ENCODE measurements around the gene NXPH3. TPM values are rescaled to one million over a fixed set of nuclear protein-coding genes. Genes with fewer than 3 reads are reported as not detected.

NXPH3 gene
- polyA plus RNA-seq, 4 donors: 0.92 to 1.1 (median 1.0) TPM

DNA sequence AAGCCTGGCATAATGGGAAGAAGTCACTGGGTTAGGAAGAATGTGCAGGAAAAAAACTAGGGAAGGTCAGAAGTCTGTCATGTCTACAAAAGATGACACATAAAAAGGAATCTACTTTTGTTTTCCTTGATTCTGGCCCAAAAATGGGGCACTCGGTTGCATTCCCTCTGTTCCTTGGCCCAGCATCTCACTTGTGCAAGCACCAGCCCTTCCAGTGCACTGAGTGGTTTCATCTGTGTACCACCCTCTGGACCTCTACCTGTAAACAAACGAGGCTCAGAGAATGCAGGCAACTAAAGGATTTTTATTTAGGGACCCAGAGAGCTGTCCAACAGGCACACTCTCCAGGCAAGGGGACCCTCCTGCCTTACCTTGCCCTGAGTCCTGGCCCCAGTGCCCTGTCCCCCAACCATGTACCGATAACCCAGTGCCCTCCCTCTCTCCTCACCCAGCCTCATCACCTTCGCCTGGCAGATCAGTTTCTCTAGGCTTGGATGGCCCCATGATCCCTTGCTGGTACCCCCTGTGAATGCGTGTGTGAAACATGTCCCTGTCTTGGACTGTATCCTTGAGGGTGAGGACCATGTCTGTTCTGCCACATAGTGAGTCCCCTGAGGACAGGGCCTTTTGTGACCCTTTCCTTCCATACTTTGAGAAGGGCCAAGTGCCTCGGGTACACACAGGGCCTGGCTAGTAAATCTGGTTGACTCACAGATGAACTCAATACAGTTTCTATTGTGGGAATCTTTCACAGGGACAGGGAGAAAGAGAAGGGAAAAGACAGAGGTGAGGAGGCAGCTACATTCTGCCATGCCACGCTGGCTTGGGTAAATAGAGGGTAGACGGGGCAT is 13.3 kb downstream of the NXPH3 start:
- no peak for DNase-seq (ENCODE audit: low read depth in 4 of 4, low spot score in 3 of 4)

- DNase-seq (ENCODE audit: low read depth in 4 of 4, low spot score in 3 of 4): no peak
These were observed 13.9 kb downstream of the NXPH3 start for GRCh38 chr17:49589577-49589927.

DNA sequence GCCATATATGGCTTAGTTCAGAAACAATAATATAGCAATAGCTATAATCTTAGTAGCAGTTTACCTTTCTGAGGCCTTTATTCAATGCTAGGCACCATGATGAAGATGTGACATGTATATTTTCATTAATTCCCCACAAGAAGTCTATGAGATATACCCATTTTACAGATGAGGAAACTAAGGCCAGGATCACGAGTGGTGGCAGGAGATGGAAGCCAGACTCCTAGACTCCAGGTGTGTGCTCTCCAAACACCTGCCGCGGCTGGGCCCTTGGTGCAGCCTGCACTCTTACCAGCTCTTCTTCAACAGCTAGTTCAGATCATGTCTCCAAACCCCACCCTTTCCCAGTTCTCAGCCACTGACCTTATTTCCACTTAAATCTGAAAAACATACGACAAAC is 15.2 kb downstream of the NXPH3 start:
- DNase-seq (ENCODE audit: low read depth in 4 of 4, low spot score in 3 of 4): no peak

GRCh38 chr17:49592263-49592662 is 16.6 kb downstream of the NXPH3 start:
- DNase-seq (ENCODE audit: low read depth in 4 of 4, low spot score in 3 of 4): no peak

DNA sequence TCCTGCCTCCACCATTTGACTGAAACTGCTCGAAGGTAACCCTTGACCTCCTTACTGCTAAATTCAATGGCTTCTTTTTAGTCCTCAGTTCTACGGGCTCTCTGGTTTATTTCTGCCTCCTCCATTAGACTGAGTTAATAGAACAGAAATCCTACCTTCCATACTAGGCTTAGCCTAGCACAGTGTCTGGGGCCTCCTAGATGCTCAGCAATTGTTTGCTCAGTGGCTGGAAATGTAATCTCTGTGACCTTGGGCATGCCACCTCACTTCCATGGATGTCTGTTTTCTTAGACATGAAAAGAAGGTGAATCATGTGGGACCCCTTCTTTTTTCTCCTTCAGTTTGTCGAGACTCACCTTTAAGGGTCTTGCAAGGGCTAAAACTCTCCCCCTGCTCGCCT is 19.7 kb downstream of the NXPH3 start:
- DNase-seq (ENCODE audit: low read depth in 4 of 4, low spot score in 3 of 4): no peak

DNA sequence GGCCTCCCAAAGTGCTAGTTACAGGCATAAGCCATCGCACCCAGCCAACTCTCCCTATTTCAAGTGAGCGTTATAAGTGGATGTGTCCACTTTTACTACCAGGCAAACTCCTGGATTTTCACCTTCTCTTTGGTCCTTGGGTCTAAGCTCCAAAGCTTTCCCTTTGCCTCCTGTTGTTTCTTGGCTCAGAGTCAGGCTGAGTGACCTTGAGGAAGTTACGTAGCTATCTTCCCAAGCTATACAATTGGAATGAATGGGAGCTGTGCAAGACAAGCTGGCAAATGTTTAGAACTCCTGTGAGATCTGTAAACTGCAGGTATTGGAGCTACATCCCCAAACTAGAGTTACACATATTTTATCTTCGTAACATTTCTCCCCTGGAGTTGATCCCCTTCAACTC is 20.3 kb downstream of the NXPH3 start:
- no peak for DNase-seq (ENCODE audit: low read depth in 4 of 4, low spot score in 3 of 4)

DNA sequence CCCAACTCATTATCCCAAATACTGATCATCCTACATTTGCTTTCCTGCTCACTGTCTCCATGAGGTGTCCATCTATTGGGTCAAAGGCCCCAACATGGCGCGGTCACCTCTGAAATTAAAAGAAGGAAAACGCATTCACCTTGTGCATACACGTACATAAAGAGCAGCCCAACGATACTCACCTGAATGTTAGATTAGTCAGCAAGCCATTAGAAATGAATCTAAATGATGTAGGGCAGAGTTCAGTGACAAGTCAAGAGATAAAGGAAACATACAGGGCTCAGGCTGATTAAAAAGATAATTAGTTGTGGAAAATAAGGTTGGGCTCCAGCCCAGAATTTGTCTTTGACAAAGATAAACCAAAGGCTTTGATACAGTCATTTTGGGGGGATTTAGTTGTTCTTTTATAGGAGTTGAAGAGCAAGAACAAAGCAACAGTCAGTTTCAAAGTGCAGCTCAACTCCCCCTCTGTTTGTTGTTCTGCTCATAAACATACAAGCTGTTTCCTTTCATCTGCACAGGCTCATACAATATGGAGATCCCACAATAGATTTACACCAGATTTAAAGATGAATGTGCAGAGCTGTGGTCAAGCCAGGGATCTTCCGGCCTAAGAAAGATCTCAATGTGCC is 21.1 kb downstream of the NXPH3 start:
- no peak for DNase-seq (ENCODE audit: low read depth in 4 of 4, low spot score in 3 of 4)

- no peak for DNase-seq (ENCODE audit: low read depth in 4 of 4, low spot score in 3 of 4)
These were observed 21.8 kb downstream of the NXPH3 start for GRCh38 chr17:49597436-49597835.

- DNase-seq (ENCODE audit: low read depth in 4 of 4, low spot score in 3 of 4): no peak
These were observed 22.4 kb downstream of the NXPH3 start for GRCh38 chr17:49597928-49598655.

DNA sequence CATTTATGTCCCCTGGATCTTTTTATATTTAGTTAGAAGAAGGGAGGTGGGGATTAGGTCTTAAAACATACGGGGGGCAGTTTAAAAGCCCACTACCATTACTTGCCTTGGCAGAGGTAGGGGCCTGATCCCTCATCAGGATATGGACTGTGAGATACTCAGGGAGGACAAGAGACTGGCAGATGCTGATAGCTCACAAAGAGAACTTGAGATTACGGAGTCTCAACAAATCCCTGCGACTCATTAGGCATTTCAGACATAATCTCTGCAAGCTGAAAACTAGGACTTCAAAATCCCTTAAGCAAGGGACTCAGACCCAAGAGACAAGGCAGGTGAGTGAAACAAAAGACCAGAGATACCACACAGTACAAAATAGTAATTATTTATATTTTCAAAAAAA is 23.2 kb downstream of the NXPH3 start:
- no peak for DNase-seq (ENCODE audit: low read depth in 4 of 4, low spot score in 3 of 4)

- no peak for DNase-seq (ENCODE audit: low read depth in 4 of 4, low spot score in 3 of 4)
These were observed 25.3 kb downstream of the NXPH3 start for GRCh38 chr17:49600949-49601348.

GRCh38 chr17:49602783-49603182 is 27.1 kb downstream of the NXPH3 start:
- DNase-seq (ENCODE audit: low read depth in 4 of 4, low spot score in 3 of 4): no peak

DNA sequence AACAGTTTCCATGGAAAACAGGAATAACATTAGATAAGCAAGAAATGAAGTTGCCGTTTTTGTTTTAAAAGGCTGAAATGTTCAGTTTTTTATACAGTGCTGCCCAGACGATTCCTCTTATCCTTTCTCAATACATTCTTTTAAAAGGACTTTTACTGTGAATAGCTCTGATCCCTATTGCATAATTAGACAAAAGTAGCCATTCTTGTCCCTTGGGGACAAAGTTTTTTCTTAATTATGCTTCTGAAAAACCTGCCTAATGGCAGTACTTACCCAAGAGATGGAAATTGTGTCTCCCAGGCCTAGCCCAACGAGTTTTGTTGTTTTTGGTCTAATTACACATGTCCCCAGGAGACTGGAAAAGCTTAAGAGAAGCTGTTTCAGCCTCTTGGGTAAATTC is 27.6 kb downstream of the NXPH3 start:
- no peak for DNase-seq (ENCODE audit: low read depth in 4 of 4, low spot score in 3 of 4)

DNA sequence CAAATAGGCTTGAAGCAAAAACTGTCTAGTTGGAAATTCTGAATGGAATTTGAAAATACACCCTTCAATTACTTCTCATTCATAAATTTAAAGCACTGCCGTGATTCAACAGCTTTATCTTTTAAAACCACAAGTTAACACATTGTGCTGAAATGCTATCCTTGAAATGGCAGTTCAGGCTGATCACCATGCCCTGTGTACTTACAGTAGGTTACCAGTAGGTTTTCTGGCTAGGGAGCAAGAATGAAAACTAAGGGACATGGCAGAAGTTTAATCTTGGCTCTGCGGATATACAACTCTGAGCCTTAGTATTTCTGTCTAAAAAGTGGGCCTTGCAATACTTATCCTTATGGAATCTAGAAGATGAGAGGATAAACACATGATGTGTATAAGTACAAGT is 28.0 kb downstream of the NXPH3 start:
- no peak for DNase-seq (ENCODE audit: low read depth in 4 of 4, low spot score in 3 of 4)

- DNase-seq (ENCODE audit: low read depth in 4 of 4, low spot score in 3 of 4): no peak
These were observed 28.7 kb downstream of the NXPH3 start for GRCh38 chr17:49604314-49604869.

GRCh38 chr17:49610883-49611584 is 35.4 kb downstream of the NXPH3 start:
- no peak for DNase-seq (ENCODE audit: low read depth in 4 of 4, low spot score in 3 of 4)

DNA sequence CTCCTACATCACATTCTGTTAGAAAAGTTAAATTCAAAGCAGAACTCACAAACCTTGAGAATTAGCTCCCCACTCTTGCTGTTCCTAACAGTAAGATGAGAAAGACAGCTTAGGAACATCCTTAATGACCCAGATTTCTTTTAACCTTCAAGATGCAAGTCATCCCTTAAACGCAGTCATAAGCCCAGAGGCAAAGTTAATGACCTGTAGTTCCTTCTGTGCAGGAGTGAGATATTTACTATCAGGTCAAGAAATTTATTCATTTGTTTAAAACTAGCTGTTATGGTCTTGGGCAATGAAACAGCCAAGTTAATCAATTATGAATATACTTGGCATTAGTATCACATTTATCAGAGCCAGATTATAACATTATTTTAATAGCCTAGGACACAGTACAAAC is 37.1 kb downstream of the NXPH3 start:
- no peak for DNase-seq (ENCODE audit: low read depth in 4 of 4, low spot score in 3 of 4)

- DNase-seq (ENCODE audit: low read depth in 4 of 4, low spot score in 3 of 4): no peak
These were observed 37.6 kb downstream of the NXPH3 start for GRCh38 chr17:49613182-49613800.

DNA sequence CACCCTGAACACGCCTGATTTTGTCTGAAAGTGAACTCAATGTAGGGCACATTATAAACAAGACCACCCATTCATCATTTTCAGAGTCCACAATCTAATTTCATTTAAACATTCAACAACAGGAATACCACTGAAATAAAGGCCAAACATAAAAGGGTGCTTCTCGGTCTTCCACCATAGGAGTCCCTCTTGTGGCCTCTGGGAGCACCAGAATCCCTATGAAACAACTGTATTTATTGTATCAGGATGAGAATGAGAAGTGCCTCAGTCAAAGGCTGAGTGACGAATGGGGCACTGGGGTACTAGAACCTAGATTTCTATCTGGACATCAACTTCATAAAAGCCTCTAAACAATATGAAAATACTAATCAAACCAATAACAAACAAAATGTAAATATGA is 40.4 kb downstream of the NXPH3 start:
- DNase-seq (ENCODE audit: low read depth in 4 of 4, low spot score in 3 of 4): no peak

DNA sequence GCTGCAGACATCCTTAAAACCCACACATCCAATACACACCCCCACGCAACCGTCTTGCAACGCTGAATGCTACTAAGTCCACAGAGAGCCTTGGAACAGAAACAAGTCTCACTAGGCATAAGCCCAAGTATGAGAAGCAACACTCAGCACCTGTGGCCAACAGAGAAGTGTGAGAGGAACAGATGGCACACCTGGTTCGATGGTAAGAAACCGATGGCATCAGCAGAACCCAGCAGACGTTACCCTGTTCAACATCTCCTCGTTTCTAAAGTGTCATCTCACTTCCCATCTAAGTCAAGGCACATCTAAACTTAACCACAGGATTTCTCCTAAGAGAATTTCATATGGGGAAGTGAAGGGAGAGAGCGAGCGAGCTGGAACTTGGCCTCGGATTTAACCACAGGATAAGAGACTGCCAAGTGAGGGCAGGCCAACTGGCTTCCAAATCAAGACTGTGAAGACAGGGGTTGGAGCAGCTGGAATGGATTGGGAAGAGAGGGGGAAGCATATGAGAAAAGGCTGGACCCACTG is 41.0 kb downstream of the NXPH3 start:
- DNase-seq (ENCODE audit: low read depth in 4 of 4, low spot score in 3 of 4): no peak

All from left renal pelvis (tissue), 4 donors.